HG02885 (cell line): ENCODE measurements around the gene RBM26.
A peak's percentile ranks its signal among the peaks of the same experiment; 100 is the strongest.

Source experiments
- ATAC-seq: cut with Tn5 transposase; IDR thresholded peaks from one replicate; pipeline ENCODE4 v1.9.1; 2021; ENCODE audit warnings: mild to moderate bottlenecking; ENCODE audit not compliant: unreplicated experiment, poor library complexity

Gene RBM26, protein sequence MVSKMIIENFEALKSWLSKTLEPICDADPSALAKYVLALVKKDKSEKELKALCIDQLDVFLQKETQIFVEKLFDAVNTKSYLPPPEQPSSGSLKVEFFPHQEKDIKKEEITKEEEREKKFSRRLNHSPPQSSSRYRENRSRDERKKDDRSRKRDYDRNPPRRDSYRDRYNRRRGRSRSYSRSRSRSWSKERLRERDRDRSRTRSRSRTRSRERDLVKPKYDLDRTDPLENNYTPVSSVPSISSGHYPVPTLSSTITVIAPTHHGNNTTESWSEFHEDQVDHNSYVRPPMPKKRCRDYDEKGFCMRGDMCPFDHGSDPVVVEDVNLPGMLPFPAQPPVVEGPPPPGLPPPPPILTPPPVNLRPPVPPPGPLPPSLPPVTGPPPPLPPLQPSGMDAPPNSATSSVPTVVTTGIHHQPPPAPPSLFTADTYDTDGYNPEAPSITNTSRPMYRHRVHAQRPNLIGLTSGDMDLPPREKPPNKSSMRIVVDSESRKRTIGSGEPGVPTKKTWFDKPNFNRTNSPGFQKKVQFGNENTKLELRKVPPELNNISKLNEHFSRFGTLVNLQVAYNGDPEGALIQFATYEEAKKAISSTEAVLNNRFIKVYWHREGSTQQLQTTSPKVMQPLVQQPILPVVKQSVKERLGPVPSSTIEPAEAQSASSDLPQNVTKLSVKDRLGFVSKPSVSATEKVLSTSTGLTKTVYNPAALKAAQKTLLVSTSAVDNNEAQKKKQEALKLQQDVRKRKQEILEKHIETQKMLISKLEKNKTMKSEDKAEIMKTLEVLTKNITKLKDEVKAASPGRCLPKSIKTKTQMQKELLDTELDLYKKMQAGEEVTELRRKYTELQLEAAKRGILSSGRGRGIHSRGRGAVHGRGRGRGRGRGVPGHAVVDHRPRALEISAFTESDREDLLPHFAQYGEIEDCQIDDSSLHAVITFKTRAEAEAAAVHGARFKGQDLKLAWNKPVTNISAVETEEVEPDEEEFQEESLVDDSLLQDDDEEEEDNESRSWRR

DNA sequence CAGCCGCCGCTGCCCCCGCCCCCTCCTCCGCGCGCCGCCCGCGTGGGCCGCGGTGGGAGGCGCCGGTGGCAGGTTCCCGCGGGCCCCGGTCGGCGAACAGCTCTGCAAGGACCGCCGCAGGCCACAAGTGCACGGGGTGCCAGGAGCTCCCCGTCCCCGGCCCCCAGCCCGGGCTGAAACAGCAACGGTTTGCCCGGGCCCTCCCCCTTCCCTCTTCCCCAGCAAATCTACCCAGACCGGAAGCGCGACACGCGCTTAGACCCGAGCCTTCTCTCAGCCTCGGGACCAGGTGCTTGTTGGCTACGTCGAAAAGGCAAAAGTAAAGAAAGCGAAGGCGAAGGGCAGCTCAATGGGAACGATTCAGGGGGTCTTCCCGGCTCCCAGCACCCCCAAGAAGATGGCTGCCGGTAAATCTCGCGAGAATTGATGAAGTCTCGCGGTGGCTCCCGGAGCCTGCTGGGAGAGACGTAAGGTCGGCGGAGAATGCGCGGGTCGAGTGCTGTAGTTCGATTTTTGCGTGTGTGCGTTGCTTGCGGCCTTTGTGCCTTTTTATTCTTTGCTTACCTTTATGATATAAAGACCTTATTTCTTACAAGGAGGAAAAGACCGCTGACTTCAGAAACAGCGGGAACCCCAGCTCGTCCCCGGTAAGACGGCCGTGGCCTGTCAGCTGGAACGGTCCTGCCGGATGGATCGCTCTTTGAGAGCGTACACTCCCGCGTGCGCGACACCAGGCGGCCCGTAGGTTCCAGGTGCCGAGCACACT lies at the start of gene RBM26:
TSS of gene RBM26 (minus strand) at position 425 of the 766 bp plus-strand sequence. CDS start 481 bp downstream, outside the sequence.
- peak; percentile 76 for ATAC-seq

DNA sequence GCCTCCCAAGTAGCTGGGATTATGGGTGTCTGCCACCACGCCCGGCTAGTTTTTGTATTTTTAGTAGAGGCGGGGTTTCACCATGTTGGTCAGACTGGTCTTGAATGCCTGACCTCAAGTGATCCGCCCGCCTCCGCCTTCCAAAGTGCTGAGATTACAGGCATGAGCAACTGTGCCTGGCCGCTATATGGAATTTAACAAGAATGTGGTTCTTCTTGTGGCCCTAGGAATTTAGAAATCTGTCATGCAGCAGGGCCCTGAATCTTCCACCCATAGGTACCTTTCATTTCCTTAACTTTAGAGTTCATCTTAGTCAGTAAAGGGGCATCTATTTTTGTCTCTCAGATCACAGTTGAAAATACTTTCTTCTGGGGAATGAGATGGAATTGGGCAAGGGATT lies 49.3 kb upstream of the RBM26 start:
- ATAC-seq, result no peak

DNA sequence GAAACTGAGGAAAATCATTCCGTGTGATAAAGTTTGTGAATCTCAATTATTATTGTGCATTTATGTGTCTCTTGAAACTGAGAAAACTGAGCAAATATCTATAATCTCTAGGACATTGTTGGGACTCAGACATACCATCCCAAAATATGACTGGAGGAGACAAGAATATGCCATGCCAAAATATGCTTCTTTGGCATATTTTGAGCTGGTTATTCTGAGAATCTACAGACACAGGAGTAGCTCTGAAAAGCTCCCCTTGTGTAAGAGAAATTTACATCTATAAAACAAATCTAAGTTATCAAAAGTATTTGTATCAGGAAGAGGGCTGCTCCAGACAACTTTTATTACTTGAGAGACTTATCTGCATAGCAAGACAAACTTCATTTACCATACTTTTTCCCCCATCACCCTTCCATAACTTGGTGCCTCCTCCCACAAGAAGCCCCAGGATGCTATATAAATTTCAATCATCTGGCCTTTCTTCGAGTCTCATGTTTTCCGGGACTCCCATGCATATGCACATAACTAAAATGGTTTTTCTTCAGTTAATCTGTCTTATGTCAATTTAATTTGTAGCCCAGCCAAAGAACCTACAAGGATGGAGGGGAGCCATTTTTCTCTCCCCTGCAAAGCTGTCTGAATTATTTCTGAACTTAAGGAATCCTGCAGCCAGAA lies 46.3 kb upstream of the RBM26 start:
- no peak for ATAC-seq

DNA sequence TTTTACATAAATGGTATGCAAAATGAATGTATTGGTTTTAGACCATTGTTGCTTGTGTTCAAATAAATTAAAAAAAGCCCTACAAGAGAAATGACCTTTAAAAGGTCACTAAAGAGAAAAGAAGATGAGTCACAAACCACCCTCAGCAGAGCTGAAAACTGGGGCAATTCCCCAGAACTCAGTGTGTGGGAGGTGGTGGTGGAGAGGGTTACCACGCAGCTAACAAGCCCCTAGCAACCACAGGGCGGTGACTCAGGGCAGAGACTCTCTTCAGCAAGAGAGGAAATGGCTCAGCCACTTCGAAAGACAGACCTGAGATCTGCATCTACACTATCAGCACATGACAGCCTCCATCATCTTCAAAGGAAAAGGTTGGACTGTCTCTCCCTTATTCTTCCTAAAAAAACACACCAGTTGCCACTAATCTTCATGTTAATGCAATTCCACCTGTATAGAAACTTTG lies 45.5 kb upstream of the RBM26 start:
- peak; percentile 100 for ATAC-seq

DNA sequence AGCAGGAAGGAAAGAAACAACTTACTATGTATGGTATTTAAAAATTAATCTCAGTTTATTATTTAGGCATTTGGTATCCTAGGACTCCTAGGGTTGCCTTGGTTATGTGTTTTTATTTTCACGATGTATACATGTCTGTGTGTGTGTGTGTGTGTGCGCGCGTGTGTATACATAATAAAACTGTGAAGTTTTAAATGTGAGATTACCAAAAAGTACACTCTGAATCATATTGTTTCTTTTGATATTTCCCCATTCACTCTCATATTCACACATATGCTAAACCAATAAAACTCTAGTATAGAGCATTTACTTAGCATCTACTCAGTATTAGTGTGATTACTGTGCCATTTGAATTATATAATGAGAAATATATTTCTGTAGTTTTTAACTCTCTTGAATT lies 44.1 kb upstream of the RBM26 start:
- no peak for ATAC-seq

DNA sequence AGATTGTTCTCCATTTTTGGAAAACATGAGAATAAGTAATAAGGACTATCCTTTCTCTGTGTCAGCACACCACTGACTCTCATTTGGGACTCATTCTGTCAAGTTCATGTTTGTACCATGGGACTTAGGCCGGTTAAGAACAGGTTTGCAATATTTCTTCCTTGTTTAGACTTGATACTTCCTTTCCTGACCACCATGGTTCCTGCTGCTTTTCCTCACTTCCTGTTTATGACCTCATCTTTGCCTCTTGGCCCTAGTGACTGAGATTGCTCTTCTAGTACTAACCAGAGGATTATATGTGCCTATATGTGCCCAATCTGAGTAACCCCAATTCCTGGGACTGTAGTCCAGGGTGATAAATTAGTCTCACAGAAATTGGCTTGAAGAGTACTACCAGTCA lies 42.4 kb upstream of the RBM26 start:
- ATAC-seq, result peak; percentile 32

DNA sequence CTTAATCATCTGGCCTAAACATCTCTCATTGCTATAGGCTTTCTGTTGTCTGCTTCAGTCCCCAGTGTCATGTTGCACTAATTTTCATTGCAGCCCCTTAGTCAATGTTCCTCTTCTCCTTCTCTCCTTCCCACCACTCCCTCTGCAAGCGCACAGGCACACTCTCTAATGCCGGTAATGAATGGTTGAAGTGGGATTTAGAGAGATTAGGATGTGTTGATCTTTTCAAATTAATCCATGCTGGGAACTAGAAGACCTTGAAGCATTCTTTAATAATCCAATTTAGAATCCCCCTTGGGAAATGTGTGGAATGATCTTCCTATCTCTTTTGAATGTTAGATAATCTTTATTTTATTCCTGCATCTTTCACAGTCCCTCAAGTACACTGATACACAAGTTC lies 41.7 kb upstream of the RBM26 start:
- ATAC-seq, result no peak

DNA sequence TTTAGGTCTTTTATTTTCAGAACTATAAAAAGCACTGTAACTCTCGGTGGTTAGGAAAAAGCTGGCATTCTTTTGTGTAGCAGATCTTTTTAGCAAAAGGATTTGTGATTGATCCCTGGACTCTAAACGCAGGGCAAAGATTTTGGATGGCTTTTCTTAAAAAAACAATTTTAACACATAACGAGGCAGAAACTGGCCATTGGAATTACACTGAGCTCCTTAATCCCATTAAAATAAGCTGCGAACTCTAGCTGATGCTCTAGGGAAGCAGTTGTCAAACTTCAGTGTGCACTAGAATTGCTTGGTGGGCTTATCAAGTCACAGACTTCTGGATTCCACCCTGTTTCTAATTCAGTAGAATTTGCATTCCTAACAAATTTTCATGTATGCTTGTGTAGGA lies 41.1 kb upstream of the RBM26 start:
- ATAC-seq, result no peak

DNA sequence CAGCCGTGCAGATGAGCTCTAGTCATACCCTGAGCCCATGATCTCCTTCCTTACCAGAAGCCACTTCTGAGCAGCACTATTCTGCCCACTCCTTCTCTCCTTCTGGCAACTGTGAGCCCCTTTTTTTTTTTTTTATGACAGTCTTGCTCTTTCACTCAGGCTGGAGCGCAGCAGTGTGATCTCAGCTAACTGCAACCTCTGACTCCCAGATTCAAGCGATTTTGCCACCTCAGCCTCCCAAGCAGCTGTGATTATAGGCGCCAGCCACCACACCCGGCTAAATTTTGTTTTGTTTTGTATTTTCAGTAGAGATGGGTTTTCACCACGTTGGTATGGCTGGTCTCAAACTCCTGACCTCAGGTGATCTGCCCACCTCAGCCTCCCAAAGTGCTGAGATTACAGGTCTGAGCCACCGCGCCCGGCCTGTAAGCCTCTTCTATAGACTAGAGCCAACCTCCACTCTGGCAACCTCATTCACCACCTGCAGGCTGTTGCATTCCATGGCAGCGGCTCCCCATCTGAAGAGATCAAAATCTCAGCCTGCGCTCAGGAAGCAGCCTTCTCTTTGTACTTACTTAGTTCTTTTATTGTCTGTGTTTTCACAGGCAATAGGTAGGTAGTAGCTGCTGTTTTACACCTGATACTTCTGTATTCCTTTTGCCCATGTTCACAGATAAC lies 40.1 kb upstream of the RBM26 start:
- no peak for ATAC-seq

DNA sequence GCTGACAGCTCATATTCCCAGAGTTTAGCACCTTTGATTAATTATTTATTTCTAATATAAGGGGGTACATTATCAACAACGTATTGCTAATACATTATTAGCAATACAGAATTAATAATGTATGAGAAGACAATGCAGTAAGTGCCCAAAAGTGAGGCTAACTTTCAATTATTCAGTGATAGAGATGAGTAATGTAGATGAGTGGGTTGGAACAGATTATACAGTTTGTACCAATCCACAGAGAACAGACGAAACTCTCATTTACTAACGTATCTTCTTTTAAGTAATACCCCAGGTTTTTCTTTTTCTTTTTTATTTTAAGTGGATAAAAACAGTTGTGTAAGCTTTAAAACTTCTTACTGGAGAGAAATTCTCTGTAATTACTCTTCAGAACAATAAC lies 36.7 kb upstream of the RBM26 start:
- ATAC-seq, result no peak

DNA sequence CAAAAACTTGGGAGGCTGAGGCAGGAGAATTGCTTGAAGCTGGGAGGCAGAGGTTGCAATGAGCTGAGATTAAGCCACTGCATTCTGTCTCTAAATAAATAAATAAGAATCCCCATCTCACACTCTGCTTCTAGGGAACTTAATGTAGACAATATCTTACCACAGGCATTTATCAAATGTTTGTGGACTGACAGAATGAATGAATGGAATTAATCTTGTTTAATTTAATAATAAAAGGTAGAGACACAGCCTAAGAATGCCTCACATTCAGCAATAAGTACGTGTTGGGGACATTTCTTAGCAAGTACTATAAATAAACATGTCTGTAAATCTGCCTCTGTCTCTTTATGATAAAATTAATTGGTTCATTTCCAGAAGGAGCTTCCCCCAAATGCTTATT lies 36.2 kb upstream of the RBM26 start:
- ATAC-seq, result no peak

DNA sequence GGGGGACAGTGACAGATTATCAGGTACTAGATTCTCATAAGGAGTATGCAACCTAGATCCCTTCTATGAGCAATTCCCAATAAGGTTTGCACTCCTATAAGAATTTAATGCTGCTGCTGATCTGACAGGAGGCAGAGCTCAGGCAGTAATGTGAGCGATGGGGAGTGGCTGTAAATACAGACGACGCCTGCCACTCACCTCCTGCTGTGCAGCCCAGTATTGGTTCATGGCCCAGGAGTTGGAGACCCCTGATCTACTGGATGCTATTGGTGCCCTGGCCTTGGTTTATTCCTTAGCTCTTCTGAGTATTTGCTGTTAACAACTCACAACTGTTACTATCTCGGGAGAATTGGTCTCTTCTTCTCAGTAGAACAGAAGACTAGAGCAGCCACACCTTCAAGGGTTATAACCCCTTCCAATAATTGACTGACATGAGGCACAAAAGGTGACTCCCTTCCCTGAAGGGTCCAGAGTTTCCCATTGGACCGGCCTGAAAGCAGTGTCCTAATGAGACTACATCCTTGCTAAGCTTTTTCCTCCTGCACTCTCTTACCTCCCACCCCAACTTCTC lies 35.0 kb upstream of the RBM26 start:
- ATAC-seq, result no peak

DNA sequence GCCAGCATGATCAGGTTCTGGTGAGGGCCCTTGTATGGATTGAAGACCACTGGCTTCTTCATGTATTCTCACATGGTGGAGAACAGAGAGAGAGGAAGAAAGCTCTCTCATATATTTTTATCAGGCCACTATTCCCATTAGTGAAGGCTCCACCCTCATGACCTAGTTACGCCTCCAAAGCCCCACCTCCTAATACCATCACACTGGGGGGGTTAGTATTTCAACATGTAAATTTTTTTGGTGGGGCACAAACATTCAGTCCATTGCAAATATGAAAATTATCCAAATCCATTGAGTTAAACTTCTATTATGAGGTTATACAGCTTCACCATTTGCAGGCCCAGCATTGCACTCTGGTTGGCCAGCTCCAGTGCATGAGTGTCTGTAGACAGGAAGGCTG lies 33.2 kb upstream of the RBM26 start:
- ATAC-seq, result no peak

DNA sequence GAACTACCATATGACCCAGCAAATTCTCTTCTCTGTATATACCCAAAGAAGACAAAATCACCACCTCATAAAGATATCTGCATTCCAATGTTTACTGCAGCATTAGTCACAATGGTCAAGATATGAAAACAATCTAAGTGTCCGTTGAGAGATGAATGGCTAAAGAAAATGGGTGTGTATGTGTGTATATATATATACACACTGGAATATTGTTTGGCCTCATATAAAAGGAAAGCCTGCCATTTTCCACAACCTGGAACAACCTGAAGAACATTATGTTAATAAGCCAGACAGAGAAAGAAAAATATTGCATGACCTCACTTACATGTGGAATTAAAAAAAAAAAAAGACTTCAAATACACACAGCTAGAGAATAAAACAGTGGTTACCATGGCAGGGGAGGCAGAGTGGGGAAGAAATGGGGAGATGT lies 29.5 kb upstream of the RBM26 start:
- ATAC-seq, result no peak

DNA sequence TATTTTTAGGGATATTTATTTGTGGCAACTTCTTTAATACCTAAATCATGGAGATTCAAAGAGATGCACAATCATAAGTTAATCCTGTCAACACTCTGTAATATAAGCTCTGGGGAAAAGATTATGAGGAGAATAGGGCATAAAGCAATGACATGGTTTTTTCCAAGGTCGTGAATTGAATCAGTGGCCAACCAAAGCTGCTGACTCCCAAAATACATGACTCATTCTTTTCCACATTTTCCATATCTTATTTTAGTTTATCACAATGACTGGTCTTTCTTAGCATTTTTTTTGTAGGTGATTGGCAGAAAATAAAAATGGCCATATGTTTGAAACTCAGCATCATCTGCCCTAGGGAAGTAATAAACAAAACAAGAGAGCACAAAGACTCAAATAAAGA lies 28.5 kb upstream of the RBM26 start:
- ATAC-seq, result no peak

DNA sequence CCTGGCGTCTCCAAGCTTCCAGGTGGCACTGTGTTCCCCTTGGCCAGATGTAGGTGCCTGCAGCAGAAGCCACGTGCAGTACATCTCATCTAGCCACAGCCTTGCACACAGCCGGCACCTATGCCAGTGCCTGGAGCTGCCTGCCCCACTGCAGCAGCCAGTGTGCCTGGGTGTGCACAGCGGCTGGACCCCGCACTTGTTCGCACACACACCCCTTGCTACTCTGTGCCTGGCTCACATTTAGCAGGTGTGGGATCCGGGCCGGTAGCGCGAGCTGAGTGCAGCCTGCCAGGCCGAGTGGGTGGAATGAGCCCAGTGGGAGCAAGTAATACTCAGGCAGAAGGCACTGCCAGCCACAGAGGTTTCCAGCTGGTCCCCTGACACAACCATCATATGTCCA lies 26.9 kb upstream of the RBM26 start:
- ATAC-seq, result no peak

DNA sequence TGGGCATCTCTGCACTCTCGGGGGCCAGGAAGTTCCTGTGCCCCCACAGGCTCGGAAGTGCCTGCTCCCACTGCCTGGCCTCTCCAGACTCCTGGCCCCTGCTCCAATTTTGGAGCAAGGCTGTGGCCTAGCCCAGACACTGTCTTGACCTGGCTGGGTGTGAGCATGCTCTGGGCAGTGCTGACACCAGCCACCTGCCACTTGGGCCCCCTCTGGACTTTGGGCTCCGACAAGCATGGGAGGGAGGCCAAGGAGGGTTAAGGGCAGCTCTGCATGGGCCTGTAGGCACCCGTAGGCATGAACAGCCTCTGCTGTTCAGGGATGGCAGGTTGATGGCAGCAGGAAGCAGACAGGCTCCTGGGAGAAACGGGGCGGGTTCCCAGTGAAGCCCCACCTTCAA lies 26.0 kb upstream of the RBM26 start:
- no peak for ATAC-seq

DNA sequence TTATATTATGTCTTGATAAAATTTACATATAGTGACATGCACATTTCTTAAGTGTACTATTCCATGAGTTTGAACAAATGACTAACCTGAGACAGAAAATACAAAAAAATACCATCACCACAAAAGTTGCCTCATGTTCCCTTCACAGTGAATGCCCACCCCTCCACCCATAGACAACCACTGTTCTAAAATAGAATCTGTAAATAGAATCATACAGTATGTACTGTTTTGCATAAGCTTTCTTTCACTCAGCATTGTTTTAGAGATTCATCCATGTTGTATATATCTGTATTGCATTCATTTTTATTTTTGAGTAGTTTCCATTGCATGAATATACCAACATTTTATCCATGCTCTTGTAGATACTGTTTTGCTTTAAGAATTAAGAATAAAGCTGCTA lies 23.3 kb upstream of the RBM26 start:
- peak; percentile 51 for ATAC-seq

DNA sequence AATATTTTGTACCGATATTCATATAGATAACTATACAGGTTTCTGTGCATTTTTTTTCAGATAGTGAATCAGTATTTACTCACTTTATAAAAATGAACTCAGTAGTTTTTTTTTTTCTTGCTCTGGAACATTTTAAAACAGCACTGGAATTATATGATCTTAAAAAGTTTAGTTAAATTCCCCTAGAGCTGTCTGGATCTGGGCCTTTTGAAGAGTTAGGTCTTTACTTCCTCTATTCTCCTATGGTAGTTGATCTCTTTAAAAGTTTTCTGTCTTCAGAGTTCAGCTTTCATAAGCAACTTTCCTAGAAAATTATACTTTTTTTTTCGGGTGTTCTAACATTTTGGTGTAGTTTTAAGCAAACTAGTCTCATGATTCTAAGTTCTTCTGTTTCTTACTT lies 21.8 kb upstream of the RBM26 start:
- no peak for ATAC-seq
